Stimulated activated CD8-positive, alpha-beta memory T cell treated with anti-CD3 and anti-CD28 coated beads, Interleukin-7, amount 100 ng/mL, for 4 hours (primary cell): ENCODE data around the gene EMC10.

Experiments used
- DNase-seq, 2 donors: peaks; one replicate each; pipeline ENCODE4 v3.0.0-alpha.2; 2020; ENCODE audit warnings: low read depth in 2 of 2

EMC10 gene

GRCh38 chr19:50495020-50495531 is 18.8 kb downstream of the EMC10 start:
- no peak for DNase-seq

- no peak for DNase-seq
Measured at GRCh38 chr19:50496189-50497021, 20.1 kb downstream of the EMC10 start.

GRCh38 chr19:50497022-50497405 is 20.7 kb downstream of the EMC10 start:
- no peak for DNase-seq

GRCh38 chr19:50498219-50499056 is 22.1 kb downstream of the EMC10 start:
- no peak for DNase-seq

GRCh38 chr19:50500060-50500752 is 23.9 kb downstream of the EMC10 start:
- no peak for DNase-seq

GRCh38 chr19:50500753-50501151 is 24.4 kb downstream of the EMC10 start:
- DNase-seq: no peak

- DNase-seq: no peak
Measured at GRCh38 chr19:50501186-50501567, 24.9 kb downstream of the EMC10 start.

GRCh38 chr19:50501568-50502475 is 25.5 kb downstream of the EMC10 start:
- no peak for DNase-seq

- DNase-seq: no peak
Measured at GRCh38 chr19:50505856-50506611, 29.7 kb downstream of the EMC10 start.

- DNase-seq: no peak
Measured at GRCh38 chr19:50506700-50507099, 30.4 kb downstream of the EMC10 start.

- no peak for DNase-seq
Measured at GRCh38 chr19:50507376-50507775, 31.1 kb downstream of the EMC10 start.

- no peak for DNase-seq
Measured at GRCh38 chr19:50508843-50509190, 32.5 kb downstream of the EMC10 start.

GRCh38 chr19:50509366-50509765 is 33.1 kb downstream of the EMC10 start:
- no peak for DNase-seq

- no peak for DNase-seq
Measured at GRCh38 chr19:50510121-50510670, 33.9 kb downstream of the EMC10 start.

GRCh38 chr19:50510700-50511068 is 34.4 kb downstream of the EMC10 start:
- no peak for DNase-seq

- DNase-seq: peak; percentile 97 to 98
Measured at GRCh38 chr19:50511069-50511822, 34.9 kb downstream of the EMC10 start, which contains the start of gene JOSD2. JOSD2 (minus strand) TSS chr19:50511191; CDS start chr19:50510431, 760 bp downstream.

GRCh38 chr19:50512112-50512998 is 36.0 kb downstream of the EMC10 start:
- no peak for DNase-seq
